HK-2 (cell line): Measurements from ENCODE around the gene EDRF1.
"Not testable (repeated sequence)": the region's sequence is repeated elsewhere in the genome, so short reads cannot be mapped to it uniquely, and the experiment has no call there.

Experiments
- DNase-seq: peaks from one replicate; pipeline ENCODE4 v3.0.0-alpha.2; 2018; ENCODE audit not compliant: unreplicated experiment

EDRF1 gene

GRCh38 chr10:125719173-125720001 is at the start of gene EDRF1:
Gene EDRF1, plus strand, starts transcription at chr10:125719709. Its CDS starts 99 bp downstream, at chr10:125719808.
- DNase-seq, result peak; percentile 100

GRCh38 chr10:125672884-125673283 is 46.6 kb upstream of the EDRF1 start:
- no peak for DNase-seq

DNA sequence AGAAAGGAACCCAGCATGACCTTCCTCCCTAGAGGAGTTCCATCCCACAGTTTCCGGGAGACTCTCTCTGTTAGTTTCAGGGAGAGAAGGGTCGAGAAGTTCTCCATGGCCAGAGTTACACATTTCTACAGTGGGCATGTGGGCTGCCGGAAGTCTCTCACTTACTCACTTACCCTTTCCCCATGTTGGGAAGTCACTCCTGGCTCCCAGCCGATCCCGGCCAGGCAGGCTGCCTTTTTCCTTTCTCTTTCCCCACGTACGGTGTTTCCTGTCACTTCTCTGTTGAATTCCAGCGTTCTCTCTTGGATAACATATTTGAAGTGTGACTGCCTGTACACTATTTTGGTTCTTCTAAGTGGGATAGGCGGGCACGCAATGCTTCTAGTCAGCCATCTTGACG is 40.1 kb upstream of the EDRF1 start:
- no peak for DNase-seq

- DNase-seq, result no peak
Observed at GRCh38 chr10:125683063-125683462, 36.4 kb upstream of the EDRF1 start, which contains the start of gene TEX36. Gene TEX36, minus strand, starts transcription at chr10:125683163. Its CDS starts 174 bp downstream, at chr10:125682989.

- no peak for DNase-seq
Observed at GRCh38 chr10:125683821-125684220, 35.7 kb upstream of the EDRF1 start.

DNA sequence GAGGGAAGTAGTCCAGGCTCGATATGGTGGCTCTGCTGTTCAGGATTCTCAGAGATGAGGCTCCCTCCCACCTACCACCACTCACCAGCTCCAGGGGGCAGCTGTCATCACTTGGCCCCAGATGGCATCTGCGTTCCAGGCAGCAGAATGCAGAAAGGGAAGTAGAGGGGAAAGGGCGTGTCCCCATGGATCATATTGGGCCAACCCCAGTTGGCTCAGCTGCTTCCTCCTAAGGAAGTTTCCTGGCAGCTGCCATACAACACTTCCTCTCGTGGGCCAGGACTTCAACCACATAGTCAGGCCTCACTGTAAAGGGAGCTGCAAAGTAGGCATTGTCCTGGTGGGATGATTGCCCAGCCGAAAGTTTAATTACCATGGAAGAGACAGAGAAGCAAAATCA is 34.9 kb upstream of the EDRF1 start:
- no peak for DNase-seq

DNA sequence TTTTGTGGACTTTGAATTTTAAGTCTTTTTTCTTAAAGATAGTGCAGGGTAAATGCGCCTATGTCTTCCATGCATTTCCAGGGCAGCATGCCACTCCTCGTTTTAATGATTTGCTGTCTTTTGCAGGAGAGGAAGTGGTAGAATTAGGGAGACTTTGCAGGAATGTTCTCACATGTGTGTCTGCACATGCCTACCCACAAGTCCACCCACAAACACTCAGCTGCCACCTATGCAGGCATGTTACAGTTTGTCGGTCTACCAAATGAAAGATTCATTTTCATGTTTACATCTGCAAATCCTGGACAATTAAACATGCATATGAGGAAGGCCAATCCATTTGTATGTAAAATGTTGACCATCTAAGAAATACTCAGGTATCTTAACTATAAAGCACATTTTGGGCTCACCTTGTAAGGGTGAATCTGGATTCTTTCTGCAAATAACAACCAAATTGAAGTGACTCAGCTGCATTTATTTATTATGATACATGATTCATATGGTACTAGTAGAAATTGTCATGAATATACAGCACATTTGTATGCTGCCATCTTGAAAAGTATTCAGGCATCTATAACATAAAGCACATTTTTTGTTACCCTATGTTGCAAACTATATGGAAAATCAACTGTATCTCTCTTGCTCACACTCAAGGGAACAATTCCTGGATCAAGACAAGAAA is 31.9 kb upstream of the EDRF1 start:
- no peak for DNase-seq

GRCh38 chr10:125689955-125690569 is 29.4 kb upstream of the EDRF1 start:
- DNase-seq, result no peak

DNA sequence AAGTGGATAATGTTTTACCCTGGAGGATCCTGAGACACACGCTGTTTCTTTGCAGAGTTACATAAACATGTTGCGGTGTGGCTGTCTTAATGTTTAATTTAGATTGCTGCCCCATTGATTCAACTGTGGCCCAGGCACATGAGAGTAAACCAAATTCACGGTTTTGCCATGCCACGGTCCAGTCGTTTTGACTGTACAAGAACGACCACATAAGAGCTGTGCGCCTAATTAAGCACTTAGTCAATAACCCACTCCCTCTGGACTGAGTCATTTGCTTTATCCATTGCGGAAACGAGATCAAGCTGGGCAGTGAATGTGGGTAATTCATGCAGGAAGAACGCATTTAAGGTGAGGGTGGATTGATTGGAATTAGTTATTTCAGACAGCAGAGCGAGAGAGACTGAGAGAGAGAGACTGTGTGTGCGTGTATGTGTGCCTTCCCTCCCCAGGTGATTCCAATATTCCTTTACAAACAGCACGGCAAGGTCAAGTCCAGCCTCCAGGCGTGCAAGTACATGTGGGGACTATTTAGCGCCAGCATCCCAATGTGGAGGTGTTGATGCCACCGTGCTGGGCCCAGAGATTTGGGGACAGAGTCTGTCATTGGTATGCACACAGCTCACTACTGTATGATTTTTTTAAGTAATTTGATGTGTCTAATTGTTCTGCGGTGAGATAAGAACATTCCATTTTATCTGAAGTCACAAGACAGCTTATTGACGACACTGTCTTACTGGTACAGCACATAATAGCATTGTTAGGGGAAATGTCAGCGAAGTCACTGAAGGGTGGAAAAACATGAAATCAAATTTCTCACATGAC is 28.1 kb upstream of the EDRF1 start:
- peak; percentile 77 for DNase-seq

GRCh38 chr10:125692196-125692595 is 27.3 kb upstream of the EDRF1 start:
- no peak for DNase-seq

DNA sequence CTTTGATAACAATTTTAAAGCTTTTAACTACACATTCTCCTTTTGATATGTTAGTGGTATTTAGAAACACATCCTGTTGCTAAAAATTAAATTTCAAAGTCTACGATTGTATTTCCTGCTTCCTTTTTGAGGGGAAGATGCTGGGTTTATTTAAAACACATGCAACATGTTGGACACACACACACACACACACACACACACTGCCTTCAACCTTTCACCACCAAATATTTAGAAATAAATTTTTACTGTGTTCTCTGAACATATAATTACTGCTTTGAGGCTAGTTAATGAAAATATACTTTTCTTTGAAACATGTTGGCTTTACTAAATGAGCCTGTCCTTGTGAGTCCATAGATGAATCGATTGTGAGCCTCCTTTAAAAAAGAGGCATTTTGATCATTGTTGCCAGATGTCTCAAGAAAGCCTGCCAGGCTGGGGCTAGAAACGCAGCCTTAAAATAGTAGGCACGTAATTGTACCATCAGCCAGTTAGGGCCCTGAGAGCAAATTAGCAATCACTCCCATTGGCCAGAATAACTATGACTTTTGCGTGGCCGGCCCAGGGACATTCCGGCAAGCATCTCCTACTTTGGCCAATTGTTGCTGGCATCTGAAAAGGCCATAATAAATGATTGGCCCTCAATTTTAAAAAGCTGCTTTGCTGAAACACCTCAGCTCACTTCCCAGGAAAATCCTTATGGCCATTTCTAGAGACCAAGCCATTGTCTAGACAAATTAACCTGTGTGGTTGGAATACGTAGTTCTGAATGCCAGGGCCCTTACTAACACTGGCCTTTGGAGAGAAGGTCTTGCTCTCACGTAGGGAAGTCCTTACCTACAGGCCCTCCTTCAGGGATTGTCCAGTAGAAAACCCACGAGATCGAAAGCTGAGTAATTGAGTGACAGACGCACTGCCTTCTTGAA is 26.6 kb upstream of the EDRF1 start:
- DNase-seq, result peak; percentile 26

DNA sequence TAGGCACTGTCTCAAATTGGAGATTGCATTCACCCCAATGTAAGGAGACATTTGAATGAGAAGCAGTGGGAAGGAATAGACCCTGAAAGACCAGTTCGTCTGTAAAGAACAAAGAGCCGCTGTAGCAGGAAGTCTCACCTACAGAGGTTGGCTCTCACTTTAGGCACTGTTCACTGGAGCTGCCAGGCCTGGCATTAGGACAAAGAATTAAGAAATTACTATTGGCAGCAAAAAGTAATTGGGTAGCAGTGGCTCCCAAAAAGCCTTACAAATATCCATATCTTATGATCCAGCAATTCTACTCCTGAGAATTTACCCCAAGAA is 26.0 kb upstream of the EDRF1 start:
- DNase-seq, result no peak

GRCh38 chr10:125694883-125695282 is 24.6 kb upstream of the EDRF1 start:
- DNase-seq, result no peak

- not testable (repeated sequence) for DNase-seq
Observed at GRCh38 chr10:125696884-125697283, 22.6 kb upstream of the EDRF1 start.

DNA sequence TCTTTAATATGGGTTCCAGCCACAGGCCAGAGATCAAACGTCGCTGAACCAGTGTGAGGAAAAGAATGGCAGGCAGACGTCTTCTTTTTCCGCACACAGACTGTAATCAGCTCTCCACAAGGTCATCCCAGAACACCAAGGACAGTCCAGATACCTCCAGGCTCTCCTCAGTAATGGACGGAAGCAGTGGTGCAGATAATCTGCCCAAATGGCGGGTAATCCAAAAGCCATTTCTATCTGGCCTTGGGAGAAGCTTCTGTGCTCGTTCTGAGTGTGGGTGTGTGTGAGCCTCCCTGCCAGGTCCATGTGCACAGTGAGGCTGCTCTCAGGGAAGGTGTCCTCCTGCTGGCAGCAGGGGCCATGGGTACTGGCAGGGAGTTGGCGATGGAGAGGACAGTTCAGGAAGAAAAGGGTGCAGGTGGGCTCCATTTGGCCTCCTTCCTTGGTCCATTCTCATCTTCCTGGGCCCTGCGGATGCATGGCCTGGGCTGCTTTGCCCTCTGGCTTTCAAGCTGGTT is 21.0 kb upstream of the EDRF1 start:
- no peak for DNase-seq

GRCh38 chr10:125699562-125700143 is 19.9 kb upstream of the EDRF1 start:
- DNase-seq, result no peak

- DNase-seq, result no peak
Observed at GRCh38 chr10:125700355-125700911, 19.1 kb upstream of the EDRF1 start.

DNA sequence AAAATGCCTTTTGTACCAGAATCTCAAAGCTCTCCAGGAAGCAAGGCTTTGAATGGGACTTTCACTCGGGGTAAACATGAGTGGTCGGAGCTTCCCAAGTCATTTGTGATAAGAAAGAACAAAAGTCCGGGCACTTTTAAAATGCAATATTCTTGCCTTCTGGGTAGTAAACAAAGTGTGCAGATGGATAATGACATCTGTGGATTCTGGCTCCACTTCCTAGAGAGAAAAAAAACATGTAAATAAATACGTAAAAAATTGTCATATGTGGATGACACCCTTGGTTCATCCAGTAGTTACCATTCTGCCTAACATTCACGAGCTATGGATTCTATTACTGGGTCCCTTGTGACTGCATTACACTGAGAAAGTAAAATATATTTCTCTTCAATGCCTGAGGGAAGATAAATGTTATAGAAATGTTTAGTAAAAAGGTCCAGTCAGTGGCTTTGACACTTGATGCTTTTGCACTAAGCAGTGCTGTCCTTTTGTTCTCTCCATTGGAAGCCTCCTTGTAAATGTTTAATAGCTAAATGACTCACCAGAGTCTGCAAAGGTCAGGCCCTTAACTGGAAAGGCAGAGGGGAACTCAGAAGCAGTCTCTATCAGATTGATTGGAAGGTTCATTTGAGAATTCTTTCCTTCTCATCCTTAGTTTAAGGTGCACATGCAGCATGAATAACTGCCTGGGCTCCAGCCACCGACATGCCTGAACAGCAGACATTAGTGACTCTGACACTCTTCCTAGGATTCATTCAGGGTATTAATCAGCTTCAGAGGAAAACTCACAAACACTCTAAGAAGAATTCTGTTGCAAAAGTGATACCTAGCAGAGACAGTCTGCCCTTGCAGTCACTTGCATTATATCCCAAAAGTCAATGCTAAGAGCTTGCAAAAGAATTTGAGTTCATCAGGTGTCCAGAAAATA is 11.7 kb upstream of the EDRF1 start:
- no peak for DNase-seq

- DNase-seq, result no peak
Observed at GRCh38 chr10:125708971-125709503, 10.5 kb upstream of the EDRF1 start.
